GM23338 (cell line): ENCODE data around the gene CPLX3. TPM values are rescaled to one million over a fixed set of nuclear protein-coding genes. Genes with fewer than 3 reads are reported as not detected.

Experiments used
- ATAC-seq: fragments of 200-7000 bp; cut with Tn5 transposase; 3 replicates; pipeline ENCODE4 v1.9.1; 2020
- DNase-seq: peaks from one replicate; pipeline ENCODE4 v3.0.0-alpha.2; 2015; ENCODE audit warnings: low spot score
- H2AFZ ChIP-seq: fragments of 200-600 bp; sonication (generic); 2 replicates; pipeline ENCODE4 v1.8.0; 2016; ENCODE audit warnings: antibody characterized with exemption, mild to moderate bottlenecking, moderate library complexity
- H3F3A ChIP-seq: fragments of 200-600 bp; sonication (generic); replicated peaks from 2 replicates; pipeline ENCODE4 v1.8.0; 2017; ENCODE audit warnings: antibody characterized with exemption, mixed run types, low read depth
- H3K27ac ChIP-seq: fragments of 200-600 bp; sonication (generic); 2 replicates; pipeline ENCODE4 v1.6.1; 2016; ENCODE audit warnings: low read depth
- H3K27me3 ChIP-seq: fragments of 200-600 bp; sonication (generic); 2 replicates; pipeline ENCODE4 v1.8.0; 2016; ENCODE audit warnings: mild to moderate bottlenecking, mixed run types, moderate library complexity; ENCODE audit not compliant: insufficient read depth
- H3K36me3 ChIP-seq: fragments of 200-600 bp; sonication (generic); 2 replicates; pipeline ENCODE4 v1.8.0; 2016; ENCODE audit warnings: mild to moderate bottlenecking; ENCODE audit not compliant: insufficient read depth
- H3K4me1 ChIP-seq: fragments of 200-600 bp; sonication (generic); 2 replicates; pipeline ENCODE4 v1.8.0; 2016; ENCODE audit warnings: mild to moderate bottlenecking, moderate library complexity; ENCODE audit not compliant: insufficient read depth
- H3K4me2 ChIP-seq: fragments of 200-600 bp; sonication (generic); 2 replicates; pipeline ENCODE4 v1.7.1; 2017; ENCODE audit warnings: mixed run types
- H3K4me3 ChIP-seq: fragments of 200-600 bp; sonication (generic); 2 replicates; pipeline ENCODE4 v1.6.1; 2016; ENCODE audit warnings: mixed run types
- H3K79me2 ChIP-seq: fragments of 200-600 bp; sonication (generic); replicated peaks from 2 replicates; pipeline ENCODE4 v1.8.0; 2017; ENCODE audit warnings: mild to moderate bottlenecking; ENCODE audit not compliant: insufficient read depth
- H3K9me2 ChIP-seq: fragments of 200-600 bp; sonication (generic); 2 replicates; pipeline ENCODE4 v1.8.0; 2017; ENCODE audit not compliant: insufficient read depth
- H4K20me1 ChIP-seq: fragments of 200-600 bp; sonication (generic); replicated peaks from 2 replicates; pipeline ENCODE4 v1.8.0; 2017; ENCODE audit warnings: mild to moderate bottlenecking; ENCODE audit not compliant: insufficient read depth
- H3K27ac Mint-ChIP-seq: 2 replicates; pipeline ENCODE4 v1.8.0; 2020; ENCODE audit warnings: inconsistent platforms, mild to moderate bottlenecking, moderate library complexity, mixed read lengths
- H3K27me3 Mint-ChIP-seq: 3 replicates; pipeline ENCODE4 v1.8.0; 2022; ENCODE audit warnings: low read depth, mild to moderate bottlenecking, moderate library complexity, mixed read lengths, inconsistent platforms; ENCODE audit not compliant: insufficient read depth, poor library complexity
- H3K36me3 Mint-ChIP-seq: 3 replicates; pipeline ENCODE4 v1.8.0; 2021; ENCODE audit warnings: low read depth, mild to moderate bottlenecking, inconsistent platforms, moderate library complexity, mixed read lengths
- H3K4me1 Mint-ChIP-seq: 3 replicates; pipeline ENCODE4 v1.8.0; 2020; ENCODE audit warnings: mild to moderate bottlenecking, inconsistent platforms, mixed read lengths
- H3K4me3 Mint-ChIP-seq: 3 replicates; pipeline ENCODE4 v1.8.0; 2021; ENCODE audit warnings: moderate library complexity, mild to moderate bottlenecking, inconsistent platforms, mixed read lengths
- H3K9me3 Mint-ChIP-seq: 3 replicates; pipeline ENCODE4 v1.8.0; 2020; ENCODE audit warnings: moderate library complexity, mild to moderate bottlenecking, inconsistent platforms, mixed read lengths
- CREB1 ChIP-seq: fragments of 250-450 bp; sonication (Bioruptor Pico); IDR thresholded peaks from 2 replicates; pipeline ENCODE4 v1.5.0; 2020; ENCODE audit warnings: low read depth, mild to moderate bottlenecking, moderate library complexity
- CTCF ChIP-seq, 2 experiments: fragments of 200-600 bp in 1 of 2; sonication (generic) in 1 of 2; conservative IDR thresholded peaks; 2 replicates each; pipeline versions ENCODE4 v1.5.1 to v1.6.1; 2016 to 2017; ENCODE audit warnings: antibody characterized with exemption in 2 of 2, low read depth in 2 of 2, mild to moderate bottlenecking in 2 of 2, moderate library complexity in 1 of 2
- JUNB ChIP-seq: IDR thresholded peaks from one replicate; pipeline ENCODE4 v1.6.1; 2016; ENCODE audit warnings: antibody characterized with exemption; ENCODE audit not compliant: unreplicated experiment
- REST ChIP-seq: IDR thresholded peaks from one replicate; pipeline ENCODE4 v1.6.1; 2018; ENCODE audit warnings: antibody characterized with exemption; ENCODE audit not compliant: unreplicated experiment
- STAT1 ChIP-seq: IDR thresholded peaks from one replicate; pipeline ENCODE4 v1.6.1; 2016; ENCODE audit warnings: antibody characterized with exemption; ENCODE audit not compliant: unreplicated experiment
- ZNF331 ChIP-seq: fragments of 250-450 bp; sonication (Bioruptor Pico); IDR thresholded peaks from 2 replicates; pipeline ENCODE4 v1.5.0; 2020; ENCODE audit warnings: low read depth, mild to moderate bottlenecking, moderate library complexity
- polyA plus RNA-seq: library from polyadenylated mRNA; unstranded; fragments of >200 nt; fragmentation: Nextera tagmentation; extraction: Ambion mirVana; gene quantifications from 2 replicates; pipeline ENCODE4 v1.2.1, GENCODE V29; 2016
- total RNA-seq: library from RNA; depleted of rRNA; stranded (reverse); fragments of >200 nt; shearing (Covaris generic); gene quantifications from 2 replicates; pipeline ENCODE4 v1.2.3, GENCODE V29; 2014

CPLX3 gene
- total and polyA plus RNA-seq, 2 experiments from 2014 or later, result 0.66 TPM; not detected in 1

- no peak for TF ChIP-seq REST
- TF ChIP-seq CTCF (conservative IDR thresholded peaks at IDR 0.05; ENCODE audit: low read depth in 2 of 2), result no peak
- no peak for TF ChIP-seq STAT1
- no peak for TF ChIP-seq ZNF331 (CRISPR knock-in tag)
Observed at GRCh38 chr15:74833376-74834107, 7.1 kb downstream of the CPLX3 start (continued).

- Mint-ChIP-seq H3K27ac (peak overlapping the region; percentile 95), H3K36me3 (peaks cover 7% of the 10 kb centered on the region), H3K27me3 (peaks cover 18% of the 10 kb centered on the region), H3K9me3 (no peaks in the 10 kb centered on the region; the same call in 2 of the 3 replicates), H3K4me3 (no peak overlapping the region), H3K4me1 (peaks cover 21% of the 10 kb centered on the region)
- no peak overlapping the region for H3K4me3 ChIP-seq
- H3F3A ChIP-seq, result peaks cover 4% of the 10 kb centered on the region; the same call in 1 of the 2 replicates
- H3K36me3 ChIP-seq, result no peaks in the 10 kb centered on the region; the same call in 1 of the 2 replicates
- no peak overlapping the region for H3K4me2 ChIP-seq
- no peaks in the 10 kb centered on the region for H3K4me1 ChIP-seq
- H3K79me2 ChIP-seq, result no peaks in the 10 kb centered on the region
- H3K27me3 ChIP-seq, result no peaks in the 10 kb centered on the region
- H2AFZ ChIP-seq, result no peak overlapping the region
- H4K20me1 ChIP-seq, result no peaks in the 10 kb centered on the region; the same call in 1 of the 2 replicates
- ATAC-seq, result peak; percentile 94
- DNase-seq, result peak; percentile 96
- H3K27ac ChIP-seq, result no peak overlapping the region
- TF ChIP-seq CTCF (conservative IDR thresholded peaks at IDR 0.05; ENCODE audit: low read depth in 2 of 2) (peak; percentile 88 to 98), CREB1 (CRISPR knock-in tag) (0 out of 2 replicates have a peak, but pooled peaks have one; percentile 14), JUNB (no peak)
- H3K9me2 ChIP-seq, result no peaks in the 10 kb centered on the region
Observed at GRCh38 chr15:74835312-74835823, 8.9 kb downstream of the CPLX3 start.
